ENCODE results near the gene OOSP4B. TPM values are rescaled to one million over a fixed set of nuclear protein-coding genes. Genes with fewer than 3 reads are reported as not detected.

The OOSP4B gene
- polyA plus RNA-seq, 2 of the 4 experiments (the other 2 are of a cell fraction), result not detected

DNA sequence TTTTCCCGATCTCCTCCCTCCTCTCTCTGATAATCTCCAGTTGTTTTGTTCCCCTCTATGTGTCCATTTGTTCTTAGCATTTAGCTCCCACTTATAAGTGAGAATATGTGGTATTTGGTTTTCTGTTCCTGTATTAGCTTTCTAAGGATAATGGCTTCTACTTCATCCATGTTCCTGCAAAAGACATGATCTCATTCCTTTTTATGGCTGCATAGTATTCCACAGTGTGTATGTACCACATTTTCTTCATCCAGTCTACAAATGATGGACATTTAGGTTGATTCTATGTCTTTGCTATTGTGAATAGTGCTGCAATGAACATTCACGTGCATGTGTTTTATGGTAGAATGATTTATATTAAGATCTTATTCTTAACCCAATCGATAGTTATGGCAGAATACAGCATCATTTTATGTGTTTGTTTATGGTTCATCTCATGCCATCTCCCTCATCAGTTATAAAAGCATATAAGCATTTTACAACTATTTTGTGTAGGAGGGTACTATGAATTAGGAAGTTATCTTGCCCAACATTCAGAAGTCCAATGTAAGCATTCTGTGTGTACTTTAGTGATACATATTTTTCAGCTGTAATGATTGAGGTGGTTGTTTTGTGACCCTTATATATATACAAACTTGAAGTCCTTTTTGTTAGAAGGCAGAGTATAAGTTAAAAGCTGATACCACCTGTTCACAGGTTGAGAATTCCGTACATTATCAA lies 42.7 kb downstream of the OOSP4B start:
- WGBS (ENCODE audit: missing lambda C conversion rate), result 31% methylated on average over 4 of the region's 4 CpGs
- Histone ChIP-seq H3K4me1 (no peaks in the 10 kb centered on the region), H3K27ac (no peak overlapping the region), H3K4me3 (no peak overlapping the region), H3K9me3 (no peaks in the 10 kb centered on the region), H3K4me2 (no peak overlapping the region)
- DNase-seq (ENCODE audit: low read depth in 1 of 2, low spot score in 1 of 2) (no peak), FAIRE-seq (no peak), ATAC-seq (no peak)
- CTCF ChIA-PET, result no interaction called here
- TF ChIP-seq NFE2L2 (conservative IDR thresholded peaks at IDR 0.05; ENCODE audit: low read length), result no peak
- TF ChIP-seq CBX2 (IDR thresholded peaks at IDR 0.05; ENCODE audit: borderline replicate concordance, low read depth), result no peak
- TF ChIP-seq CBX8 (IDR thresholded peaks at IDR 0.05), result no peak
- no peak for TF ChIP-seq SREBF2 (IDR thresholded peaks at IDR 0.05)
- POLR2A ChIA-PET, result no interaction called here

DNA sequence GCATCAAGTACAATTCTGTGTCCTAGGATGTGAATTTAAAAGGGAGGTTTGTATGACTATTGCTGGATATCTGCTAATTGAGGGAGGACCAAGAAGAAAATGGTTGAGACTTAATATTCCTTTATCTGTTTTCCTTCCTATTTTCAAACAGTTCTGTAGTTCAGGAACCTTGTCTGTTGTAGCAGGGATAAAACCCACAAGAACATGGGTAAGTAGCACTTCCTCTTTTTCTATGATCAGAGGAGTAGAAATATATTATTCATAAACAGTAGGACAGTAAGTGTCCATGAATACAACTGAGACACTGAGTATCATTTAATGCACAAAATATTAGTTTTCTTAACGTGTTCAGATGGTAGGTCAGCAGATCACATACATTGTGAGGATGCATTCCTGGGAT lies 47.1 kb downstream of the OOSP4B start:
- Histone ChIP-seq H3K9me3 (no peaks in the 10 kb centered on the region), H3K4me2 (no peak overlapping the region), H3K4me3 (no peak overlapping the region), H3K27ac (no peak overlapping the region), H3K4me1 (no peaks in the 10 kb centered on the region)
- ATAC-seq (no peak), DNase-seq (ENCODE audit: low read depth in 1 of 2, low spot score in 1 of 2) (no peak), FAIRE-seq (no peak)
- 0% methylated on average over 1 of the region's 1 CpG for WGBS (ENCODE audit: missing lambda C conversion rate)
- CTCF ChIA-PET, result no interaction called here
- POLR2A ChIA-PET, result no interaction called here
- no peak for TF ChIP-seq NR3C1 (IDR thresholded peaks at IDR 0.05)
- TF ChIP-seq JUN (IDR thresholded peaks at IDR 0.05), result no peak
- TF ChIP-seq GATA3 (IDR thresholded peaks at IDR 0.05; ENCODE audit: borderline replicate concordance), result no peak
- no peak for TF ChIP-seq KDM5A (IDR thresholded peaks at IDR 0.05)
- TF ChIP-seq, protein P1, sequence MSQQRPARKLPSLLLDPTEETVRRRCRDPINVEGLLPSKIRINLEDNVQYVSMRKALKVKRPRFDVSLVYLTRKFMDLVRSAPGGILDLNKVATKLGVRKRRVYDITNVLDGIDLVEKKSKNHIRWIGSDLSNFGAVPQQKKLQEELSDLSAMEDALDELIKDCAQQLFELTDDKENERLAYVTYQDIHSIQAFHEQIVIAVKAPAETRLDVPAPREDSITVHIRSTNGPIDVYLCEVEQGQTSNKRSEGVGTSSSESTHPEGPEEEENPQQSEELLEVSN (IDR thresholded peaks at IDR 0.05; ENCODE audit: borderline replicate concordance, low read depth), result no peak
- TF ChIP-seq FOXS1 (CRISPR knock-in tag; IDR thresholded peaks at IDR 0.05), result no peak
- TF ChIP-seq TFCP2L1 (CRISPR knock-in tag; IDR thresholded peaks at IDR 0.05), result no peak
- TF ChIP-seq NFE2L2 (conservative IDR thresholded peaks at IDR 0.05; ENCODE audit: low read length), result no peak
- TF ChIP-seq CBX2 (IDR thresholded peaks at IDR 0.05; ENCODE audit: borderline replicate concordance, low read depth), result no peak
- no peak for TF ChIP-seq BHLHE40 (IDR thresholded peaks at IDR 0.05; ENCODE audit: low read depth, low read length)
- TF ChIP-seq MAFK (IDR thresholded peaks at IDR 0.05; ENCODE audit: partially characterized antibody), result no peak
- TF ChIP-seq RNF2 (IDR thresholded peaks at IDR 0.05; ENCODE audit: borderline replicate concordance, low read depth), result no peak
- TF ChIP-seq RAD21 (conservative IDR thresholded peaks at IDR 0.05 in 1 of 2, IDR thresholded peaks at IDR 0.05 in 1 of 2), result no peak
- TF ChIP-seq POLR2AphosphoS2 (conservative IDR thresholded peaks at IDR 0.05; ENCODE audit: low read length), result no peak
- no peak for TF ChIP-seq ZNF302 (CRISPR knock-in tag; IDR thresholded peaks at IDR 0.05)
- no peak for TF ChIP-seq MAX (IDR thresholded peaks at IDR 0.05)

- Histone ChIP-seq H3K27ac (no peak overlapping the region), H3K4me1 (no peaks in the 10 kb centered on the region), H3K4me2 (no peak overlapping the region), H3K9me3 (no peaks in the 10 kb centered on the region), H3K4me3 (no peak overlapping the region)
- FAIRE-seq (no peak), DNase-seq (ENCODE audit: low read depth in 1 of 2, low spot score in 1 of 2) (no peak), ATAC-seq (no peak)
- TF ChIP-seq NR3C1 (IDR thresholded peaks at IDR 0.05), result no peak
- no peak for TF ChIP-seq POLR2A (IDR thresholded peaks at IDR 0.05; ENCODE audit: low read length)
- no peak for TF ChIP-seq RFX5 (IDR thresholded peaks at IDR 0.05)
- no peak for TF ChIP-seq CHD4 (IDR thresholded peaks at IDR 0.05; ENCODE audit: borderline replicate concordance)
- no peak for TF ChIP-seq HOXA7 (CRISPR knock-in tag; IDR thresholded peaks at IDR 0.05)
- no peak for TF ChIP-seq EHF (CRISPR knock-in tag; IDR thresholded peaks at IDR 0.05)
- TF ChIP-seq SREBF2 (IDR thresholded peaks at IDR 0.05), result no peak
- TF ChIP-seq KDM5A (IDR thresholded peaks at IDR 0.05), result no peak
- TF ChIP-seq, protein P2, sequence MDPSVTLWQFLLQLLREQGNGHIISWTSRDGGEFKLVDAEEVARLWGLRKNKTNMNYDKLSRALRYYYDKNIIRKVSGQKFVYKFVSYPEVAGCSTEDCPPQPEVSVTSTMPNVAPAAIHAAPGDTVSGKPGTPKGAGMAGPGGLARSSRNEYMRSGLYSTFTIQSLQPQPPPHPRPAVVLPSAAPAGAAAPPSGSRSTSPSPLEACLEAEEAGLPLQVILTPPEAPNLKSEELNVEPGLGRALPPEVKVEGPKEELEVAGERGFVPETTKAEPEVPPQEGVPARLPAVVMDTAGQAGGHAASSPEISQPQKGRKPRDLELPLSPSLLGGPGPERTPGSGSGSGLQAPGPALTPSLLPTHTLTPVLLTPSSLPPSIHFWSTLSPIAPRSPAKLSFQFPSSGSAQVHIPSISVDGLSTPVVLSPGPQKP (IDR thresholded peaks at IDR 0.05; ENCODE audit: low read depth, low read length), result no peak
- TF ChIP-seq HES2 (IDR thresholded peaks at IDR 0.05), result no peak
- TF ChIP-seq CTCF (IDR thresholded peaks at IDR 0.05), result no peak
- TF ChIP-seq, protein P3, sequence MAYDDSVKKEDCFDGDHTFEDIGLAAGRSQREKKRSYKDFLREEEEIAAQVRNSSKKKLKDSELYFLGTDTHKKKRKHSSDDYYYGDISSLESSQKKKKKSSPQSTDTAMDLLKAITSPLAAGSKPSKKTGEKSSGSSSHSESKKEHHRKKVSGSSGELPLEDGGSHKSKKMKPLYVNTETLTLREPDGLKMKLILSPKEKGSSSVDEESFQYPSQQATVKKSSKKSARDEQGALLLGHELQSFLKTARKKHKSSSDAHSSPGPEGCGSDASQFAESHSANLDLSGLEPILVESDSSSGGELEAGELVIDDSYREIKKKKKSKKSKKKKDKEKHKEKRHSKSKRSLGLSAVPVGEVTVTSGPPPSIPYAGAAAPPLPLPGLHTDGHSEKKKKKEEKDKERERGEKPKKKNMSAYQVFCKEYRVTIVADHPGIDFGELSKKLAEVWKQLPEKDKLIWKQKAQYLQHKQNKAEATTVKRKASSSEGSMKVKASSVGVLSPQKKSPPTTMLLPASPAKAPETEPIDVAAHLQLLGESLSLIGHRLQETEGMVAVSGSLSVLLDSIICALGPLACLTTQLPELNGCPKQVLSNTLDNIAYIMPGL (CRISPR knock-in tag; IDR thresholded peaks at IDR 0.05; ENCODE audit: borderline replicate concordance), result no peak
- ChIA-PET CTCF (interaction anchor here (1.1 kb wide), 1 partner anchor 12 kb away, joined by 3 read pairs; no protein-coding TSS in a partner anchor), POLR2A (no interaction called here)
- 14% methylated on average over 1 of the region's 1 CpG for WGBS (ENCODE audit: missing lambda C conversion rate)
These were observed 48.8 kb downstream of the OOSP4B start for GRCh38 chr11:60065801-60066200.
